Type B pancreatic cell (in vitro differentiated cells): ENCODE data around the gene ANKS1B. TPM values are rescaled to one million over a fixed set of nuclear protein-coding genes. Genes with fewer than 3 reads are reported as not detected.
A peak's percentile ranks its signal among the peaks of the same experiment; 100 is the strongest.

ENCODE experiments used
- DNase-seq: peaks from one replicate; pipeline ENCODE4 v3.0.0; 2021; ENCODE audit warnings: mixed read lengths; ENCODE audit not compliant: unreplicated experiment; ENCODE audit errors: extremely low spot score
- H3K27ac Mint-ChIP-seq: 2 replicates; pipeline ENCODE4 v1.8.0; 2021; ENCODE audit warnings: mild to moderate bottlenecking, mixed read lengths
- H3K27me3 Mint-ChIP-seq: 2 replicates; pipeline ENCODE4 v1.8.0; 2021; ENCODE audit warnings: mixed read lengths
- H3K36me3 Mint-ChIP-seq: 2 replicates; pipeline ENCODE4 v1.8.0; 2021; ENCODE audit warnings: mixed read lengths
- H3K4me1 Mint-ChIP-seq: one replicate; pipeline ENCODE4 v1.8.0; 2021; ENCODE audit warnings: mixed read lengths; ENCODE audit not compliant: unreplicated experiment
- H3K4me3 Mint-ChIP-seq: 2 replicates; pipeline ENCODE4 v1.8.0; 2021; ENCODE audit warnings: mild to moderate bottlenecking, mixed read lengths
- H3K9me3 Mint-ChIP-seq: 2 replicates; pipeline ENCODE4 v1.8.0; 2021; ENCODE audit warnings: mixed read lengths
- CTCF ChIP-seq: fragments of 200-600 bp; sonication (generic); conservative IDR thresholded peaks from 2 replicates; pipeline ENCODE4 v1.5.0; 2021; ENCODE audit warnings: antibody characterized with exemption, mild to moderate bottlenecking
- total RNA-seq: library from RNA; stranded (reverse); gene quantifications from 2 replicates; pipeline ENCODE4 v1.2.1, GENCODE V29; 2021; ENCODE audit warnings: low replicate concordance

The ANKS1B gene
- total RNA-seq, 1 donor from 2014 or later, result 4.7 TPM

- Mint-ChIP-seq H3K27ac (no peak overlapping the region), H3K27me3 (no peaks in the 10 kb centered on the region), H3K9me3 (no peaks in the 10 kb centered on the region), H3K4me3 (no peak overlapping the region), H3K4me1 (no peaks in the 10 kb centered on the region), H3K36me3 (no peaks in the 10 kb centered on the region)
- TF ChIP-seq CTCF, result no peak
- no peak for DNase-seq
Measured at GRCh38 chr12:99680276-99680675, 304.5 kb downstream of the ANKS1B start.

- no peaks in the 10 kb centered on the region for H3K9me3 Mint-ChIP-seq
- H3K27me3 Mint-ChIP-seq, result no peaks in the 10 kb centered on the region
- H3K4me3 Mint-ChIP-seq, result no peak overlapping the region
- DNase-seq, result no peak
- H3K4me1 Mint-ChIP-seq, result no peaks in the 10 kb centered on the region
- H3K27ac Mint-ChIP-seq, result no peak overlapping the region
- H3K36me3 Mint-ChIP-seq, result no peaks in the 10 kb centered on the region
- no peak for TF ChIP-seq CTCF
Measured at GRCh38 chr12:99670635-99671034, 314.1 kb downstream of the ANKS1B start.

- H3K36me3 Mint-ChIP-seq, result no peaks in the 10 kb centered on the region
- peak; percentile 68 for TF ChIP-seq CTCF
- H3K4me3 Mint-ChIP-seq, result no peak overlapping the region
- no peak for DNase-seq
- H3K27me3 Mint-ChIP-seq, result no peaks in the 10 kb centered on the region
- no peaks in the 10 kb centered on the region for H3K4me1 Mint-ChIP-seq
- H3K27ac Mint-ChIP-seq, result no peak overlapping the region
- H3K9me3 Mint-ChIP-seq, result no peaks in the 10 kb centered on the region
Measured at GRCh38 chr12:99658671-99659349, 325.9 kb downstream of the ANKS1B start.

- no peak for TF ChIP-seq CTCF
- H3K4me3 Mint-ChIP-seq, result no peak overlapping the region
- H3K9me3 Mint-ChIP-seq, result no peaks in the 10 kb centered on the region
- H3K27me3 Mint-ChIP-seq, result no peaks in the 10 kb centered on the region
- no peak for DNase-seq
- H3K4me1 Mint-ChIP-seq, result no peaks in the 10 kb centered on the region
- no peak overlapping the region for H3K27ac Mint-ChIP-seq
- H3K36me3 Mint-ChIP-seq, result no peaks in the 10 kb centered on the region
Measured at GRCh38 chr12:99649551-99649950, 335.2 kb downstream of the ANKS1B start.

- Mint-ChIP-seq H3K9me3 (no peaks in the 10 kb centered on the region), H3K4me3 (no peak overlapping the region), H3K4me1 (no peaks in the 10 kb centered on the region), H3K27me3 (no peaks in the 10 kb centered on the region), H3K27ac (no peak overlapping the region), H3K36me3 (no peaks in the 10 kb centered on the region)
- DNase-seq, result no peak
- TF ChIP-seq CTCF, result no peak
Measured at GRCh38 chr12:99648183-99648582, 336.6 kb downstream of the ANKS1B start.
